GM12865 (cell line): Measurements from ENCODE around the gene PRR4.

Experiments
- DNase-seq: peaks from one replicate; pipeline ENCODE4 v3.0.0; 2010; ENCODE audit warnings: low read depth
- H3K4me3 ChIP-seq: 2 replicates; pipeline ENCODE4 v1.5.1; 2011; ENCODE audit warnings: mild to moderate bottlenecking, low read depth, low read length, control low read depth
- TF ChIP-seq, protein P1 (sequence below): IDR thresholded peaks from 2 replicates; pipeline ENCODE4 v1.5.1; 2011; ENCODE audit warnings: low read length, control low read depth, low read depth, inconsistent platforms; ENCODE audit not compliant: insufficient read depth; ENCODE audit errors: missing control alignments

The PRR4 gene

DNA sequence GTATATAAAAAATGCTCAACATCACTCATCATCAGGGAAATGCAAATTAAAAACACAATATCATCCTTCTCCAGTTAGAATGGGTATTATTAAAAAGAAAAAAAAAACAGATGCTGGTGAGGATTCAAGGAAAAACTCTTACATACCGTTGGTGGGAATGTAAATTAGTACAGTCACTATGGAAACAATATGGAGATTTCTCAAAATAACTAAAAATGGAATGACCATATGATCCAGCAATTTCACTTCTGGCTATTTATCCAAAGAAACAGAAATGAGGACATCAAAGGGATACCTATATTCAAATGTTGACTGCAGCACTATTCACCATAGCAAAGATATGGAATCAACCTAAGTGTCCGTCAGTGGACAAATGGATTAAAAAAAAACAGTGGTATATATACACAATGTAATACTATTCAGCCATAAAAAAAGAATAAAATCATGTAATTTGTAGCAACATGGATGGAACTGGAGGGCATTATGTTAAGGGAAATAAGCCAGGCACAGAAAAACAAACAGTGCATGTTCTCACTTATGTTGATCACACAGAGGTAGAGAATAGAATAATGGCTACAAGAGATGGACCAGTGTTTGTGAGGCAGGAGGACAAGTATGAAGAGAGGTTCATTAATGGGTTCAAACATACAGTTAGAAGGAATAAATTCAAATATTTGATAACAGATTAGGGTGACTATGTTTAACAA lies 14.4 kb upstream of the PRR4 start:
- TF ChIP-seq, protein P1, sequence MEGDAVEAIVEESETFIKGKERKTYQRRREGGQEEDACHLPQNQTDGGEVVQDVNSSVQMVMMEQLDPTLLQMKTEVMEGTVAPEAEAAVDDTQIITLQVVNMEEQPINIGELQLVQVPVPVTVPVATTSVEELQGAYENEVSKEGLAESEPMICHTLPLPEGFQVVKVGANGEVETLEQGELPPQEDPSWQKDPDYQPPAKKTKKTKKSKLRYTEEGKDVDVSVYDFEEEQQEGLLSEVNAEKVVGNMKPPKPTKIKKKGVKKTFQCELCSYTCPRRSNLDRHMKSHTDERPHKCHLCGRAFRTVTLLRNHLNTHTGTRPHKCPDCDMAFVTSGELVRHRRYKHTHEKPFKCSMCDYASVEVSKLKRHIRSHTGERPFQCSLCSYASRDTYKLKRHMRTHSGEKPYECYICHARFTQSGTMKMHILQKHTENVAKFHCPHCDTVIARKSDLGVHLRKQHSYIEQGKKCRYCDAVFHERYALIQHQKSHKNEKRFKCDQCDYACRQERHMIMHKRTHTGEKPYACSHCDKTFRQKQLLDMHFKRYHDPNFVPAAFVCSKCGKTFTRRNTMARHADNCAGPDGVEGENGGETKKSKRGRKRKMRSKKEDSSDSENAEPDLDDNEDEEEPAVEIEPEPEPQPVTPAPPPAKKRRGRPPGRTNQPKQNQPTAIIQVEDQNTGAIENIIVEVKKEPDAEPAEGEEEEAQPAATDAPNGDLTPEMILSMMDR = no peak
- no peak for DNase-seq
- no peak overlapping the region for H3K4me3 ChIP-seq

DNA sequence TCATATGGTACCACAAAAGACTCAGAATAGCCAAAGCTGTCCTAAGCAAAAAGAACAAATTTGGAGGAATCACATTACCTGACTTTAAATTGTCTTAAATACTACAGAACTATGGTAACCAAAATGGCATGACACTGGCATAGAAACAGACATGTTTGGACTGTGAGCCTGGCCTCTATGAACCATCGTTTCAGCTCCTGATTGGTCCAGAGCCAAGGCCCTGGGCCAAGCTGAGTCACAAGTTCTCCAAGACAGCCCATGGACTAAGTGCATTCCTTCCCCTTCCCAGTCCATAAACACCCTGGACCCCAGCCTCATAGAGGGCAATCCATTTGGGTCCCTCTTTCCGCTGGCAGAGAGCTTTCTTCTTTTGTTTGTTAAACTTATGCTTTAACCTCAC lies 12.1 kb upstream of the PRR4 start:
- no peak for DNase-seq
- TF ChIP-seq, protein P1 = no peak
- H3K4me3 ChIP-seq = no peak overlapping the region

DNA sequence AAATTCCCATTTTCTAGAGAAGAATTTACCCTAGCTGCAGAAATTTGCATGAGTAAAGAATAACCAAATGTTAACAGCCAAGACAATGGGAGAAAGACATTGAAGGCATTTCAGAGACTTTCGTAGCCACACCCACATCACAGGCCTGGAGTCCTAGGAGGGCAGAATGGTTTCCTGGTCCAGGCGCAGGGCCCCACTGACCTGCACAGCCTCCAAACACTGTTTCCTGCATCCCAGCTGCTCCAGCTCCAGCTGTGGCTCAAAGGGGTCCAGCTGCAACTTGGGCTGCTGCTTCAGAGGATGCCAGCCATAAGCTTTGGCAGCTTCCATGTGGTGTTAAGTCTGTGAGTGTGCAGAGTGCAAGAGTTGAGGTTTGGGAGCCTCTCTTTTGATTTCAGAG lies 6.5 kb upstream of the PRR4 start:
- no peak for DNase-seq
- TF ChIP-seq, protein P1 = no peak
- no peak overlapping the region for H3K4me3 ChIP-seq

DNA sequence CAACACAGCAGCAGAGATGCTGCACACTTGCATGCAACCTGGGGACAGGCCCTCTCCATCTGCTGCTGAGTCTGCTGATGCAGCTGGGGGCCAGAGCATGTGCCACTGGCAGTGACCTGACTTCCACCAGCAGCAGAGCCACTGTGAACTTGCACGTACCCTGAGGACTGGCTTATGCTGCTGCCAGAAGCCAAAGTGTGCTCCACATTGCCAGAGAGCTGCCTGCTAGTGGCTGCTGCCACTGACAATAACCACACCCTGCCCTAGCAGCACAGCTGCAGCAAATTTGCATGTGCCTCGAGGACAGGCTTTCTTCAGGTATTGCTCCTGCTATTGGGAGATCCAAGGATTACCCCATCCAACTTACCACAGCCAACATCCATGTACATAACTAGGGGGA lies 4.5 kb upstream of the PRR4 start:
- TF ChIP-seq, protein P1 = no peak
- no peak overlapping the region for H3K4me3 ChIP-seq
- DNase-seq = no peak

DNA sequence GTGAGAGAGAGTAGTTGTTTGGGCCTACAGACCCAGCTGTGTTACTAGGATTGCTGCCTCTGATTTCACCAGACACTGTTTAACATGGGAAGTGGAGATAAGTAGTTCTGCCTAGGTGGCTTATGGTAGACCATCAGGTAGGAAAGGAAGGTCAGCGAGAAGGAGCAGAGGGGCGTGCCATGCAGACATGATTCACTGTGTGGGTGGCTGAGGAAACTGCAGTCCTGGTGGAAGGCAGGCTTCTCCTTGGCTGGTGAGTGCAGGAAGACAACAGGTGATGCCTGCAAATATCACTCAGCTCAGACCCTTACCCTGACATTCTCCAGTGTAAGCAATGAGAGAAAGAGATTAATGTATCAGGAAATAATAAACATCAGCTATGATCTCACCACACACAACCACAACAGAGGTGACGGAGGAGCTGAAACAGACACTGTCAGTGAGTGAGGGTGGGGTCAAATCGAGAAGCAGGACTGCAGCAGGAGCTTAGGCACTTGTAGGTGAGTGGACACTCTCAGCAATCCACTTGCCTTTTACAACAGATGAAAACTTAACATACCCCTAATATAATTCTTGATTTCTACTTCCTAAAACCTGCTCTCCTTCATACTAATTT lies 2.1 kb upstream of the PRR4 start:
- H3K4me3 ChIP-seq = no peak overlapping the region
- TF ChIP-seq, protein P1 = no peak
- DNase-seq = no peak

DNA sequence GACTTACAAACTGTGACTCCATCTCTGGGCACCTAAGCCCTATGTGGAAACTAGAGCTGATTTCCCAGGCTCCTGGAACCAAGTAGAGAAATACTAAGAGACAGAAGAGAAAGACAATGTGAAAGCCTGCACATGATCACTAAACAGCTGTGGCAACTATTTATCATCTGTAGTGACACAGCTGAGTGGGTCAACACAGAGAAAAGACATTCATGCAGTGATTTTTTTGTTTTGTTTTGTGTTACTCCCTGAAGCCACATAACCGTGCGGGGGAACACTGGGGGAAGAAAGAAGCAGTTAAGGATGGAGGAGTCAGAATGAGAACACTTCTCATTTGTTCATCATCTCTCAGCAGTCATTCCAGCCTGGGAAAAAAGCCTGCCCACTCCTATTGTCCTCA lies 1.5 kb downstream of the PRR4 start:
- no peak overlapping the region for H3K4me3 ChIP-seq
- DNase-seq = no peak
- TF ChIP-seq, protein P1 = no peak

DNA sequence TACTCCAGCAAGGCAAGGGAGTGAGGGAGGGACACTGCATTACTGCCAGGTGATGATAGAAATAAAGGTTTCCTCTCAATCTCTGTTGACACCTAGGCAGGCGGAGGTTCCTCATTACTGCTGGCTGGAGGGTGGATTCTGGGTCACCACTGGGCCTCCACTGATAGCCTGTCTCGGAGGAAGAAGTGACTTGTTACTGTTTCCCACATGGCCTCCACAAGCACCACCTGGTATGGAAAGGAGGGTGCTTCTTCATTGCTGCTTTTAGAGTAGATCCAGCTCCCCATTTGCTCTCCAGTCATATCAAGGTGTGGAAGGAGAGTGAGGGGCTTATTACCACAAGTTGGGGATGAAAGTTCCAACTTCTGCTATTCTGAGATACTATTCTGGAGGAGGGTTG lies 6.4 kb downstream of the PRR4 start:
- no peak overlapping the region for H3K4me3 ChIP-seq
- DNase-seq = no peak
- TF ChIP-seq, protein P1 = no peak
